ENCODE data around the gene LDLRAP1.

Gene LDLRAP1

GRCh38 chr1:25545767-25546166, 2.4 kb downstream of the LDLRAP1 start:
- DNase-seq (ENCODE audit: extremely low read depth, low read depth), result no peak
- no peak for TF ChIP-seq CTCF (IDR thresholded peaks at IDR 0.05; ENCODE audit: low read depth, low read length)

- DNase-seq (ENCODE audit: extremely low read depth, low read depth), result no peak
- no peak for TF ChIP-seq CTCF (IDR thresholded peaks at IDR 0.05; ENCODE audit: low read depth, low read length)
Observed at GRCh38 chr1:25546193-25546592, 2.8 kb downstream of the LDLRAP1 start.

- no peak for DNase-seq (ENCODE audit: extremely low read depth, low read depth)
- no peak for TF ChIP-seq CTCF (IDR thresholded peaks at IDR 0.05; ENCODE audit: low read depth, low read length)
Observed at GRCh38 chr1:25548601-25549000, 5.2 kb downstream of the LDLRAP1 start.

- DNase-seq (ENCODE audit: extremely low read depth, low read depth), result no peak
- no peak for TF ChIP-seq CTCF (IDR thresholded peaks at IDR 0.05; ENCODE audit: low read depth, low read length)
Observed at GRCh38 chr1:25549273-25550154, 6.1 kb downstream of the LDLRAP1 start.

GRCh38 chr1:25550155-25550506, 6.7 kb downstream of the LDLRAP1 start:
- no peak for TF ChIP-seq CTCF (IDR thresholded peaks at IDR 0.05; ENCODE audit: low read depth, low read length)
- no peak for DNase-seq (ENCODE audit: extremely low read depth, low read depth)

GRCh38 chr1:25550683-25551310, 7.4 kb downstream of the LDLRAP1 start:
- TF ChIP-seq CTCF (IDR thresholded peaks at IDR 0.05; ENCODE audit: low read depth, low read length), result no peak
- no peak for DNase-seq (ENCODE audit: extremely low read depth, low read depth)

GRCh38 chr1:25553749-25554429, 10.5 kb downstream of the LDLRAP1 start:
- TF ChIP-seq CTCF (IDR thresholded peaks at IDR 0.05; ENCODE audit: low read depth, low read length), result no peak
- DNase-seq (ENCODE audit: extremely low read depth, low read depth), result no peak
